EH (cell line): Measurements from ENCODE around the gene SLC25A15.
"Not testable (repeated sequence)": the region's sequence is repeated elsewhere in the genome, so short reads cannot be mapped to it uniquely, and the experiment has no call there.

Experiments used
- DNase-seq: peaks from one replicate; pipeline ENCODE4 v3.0.0-alpha.2; 2015; ENCODE audit warnings: low read depth

SLC25A15 gene

DNA sequence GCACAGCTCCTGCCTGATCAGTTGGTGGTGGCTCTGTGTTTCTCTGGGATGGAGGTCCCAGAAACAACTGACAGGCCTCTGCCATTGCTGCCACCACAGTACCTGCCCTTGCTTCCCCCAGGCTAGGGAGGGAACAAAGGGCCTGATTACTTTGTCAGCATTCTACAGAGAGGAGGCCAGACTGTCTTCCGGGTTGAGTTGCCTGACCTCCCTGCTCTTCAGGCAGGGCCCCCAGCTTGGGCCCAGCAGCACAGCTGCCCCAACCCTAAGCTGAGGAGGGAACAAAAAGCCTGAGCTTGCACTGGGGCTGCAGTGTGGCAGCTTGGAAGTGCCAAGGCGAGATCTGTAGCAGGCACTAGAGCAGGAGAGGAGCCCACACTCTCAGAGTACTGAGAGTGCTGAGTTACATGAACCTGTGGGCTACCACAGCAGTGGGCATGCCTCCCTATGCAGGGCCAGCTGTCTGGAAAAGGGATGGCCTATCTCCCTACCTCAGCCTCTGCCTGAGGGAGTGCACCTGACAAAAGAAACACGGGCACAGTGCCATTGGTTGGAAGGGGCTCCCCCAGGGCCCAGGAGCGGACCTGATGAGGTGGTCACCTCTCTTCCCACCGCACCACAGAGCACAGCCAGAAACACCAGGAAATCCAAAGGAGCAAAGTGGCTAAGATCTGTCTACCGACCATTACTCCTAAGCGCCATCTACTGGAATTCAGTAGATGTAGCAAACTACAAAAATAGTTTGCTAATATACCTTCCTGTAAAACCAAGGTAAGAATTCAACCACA, 24.4 kb downstream of the SLC25A15 start:
- DNase-seq = peak; percentile 43

GRCh38 chr13:40814803-40815202, 25.4 kb downstream of the SLC25A15 start:
- DNase-seq = peak; percentile 31

- no peak for DNase-seq
Measured at GRCh38 chr13:40818926-40819325, 29.5 kb downstream of the SLC25A15 start.

DNA sequence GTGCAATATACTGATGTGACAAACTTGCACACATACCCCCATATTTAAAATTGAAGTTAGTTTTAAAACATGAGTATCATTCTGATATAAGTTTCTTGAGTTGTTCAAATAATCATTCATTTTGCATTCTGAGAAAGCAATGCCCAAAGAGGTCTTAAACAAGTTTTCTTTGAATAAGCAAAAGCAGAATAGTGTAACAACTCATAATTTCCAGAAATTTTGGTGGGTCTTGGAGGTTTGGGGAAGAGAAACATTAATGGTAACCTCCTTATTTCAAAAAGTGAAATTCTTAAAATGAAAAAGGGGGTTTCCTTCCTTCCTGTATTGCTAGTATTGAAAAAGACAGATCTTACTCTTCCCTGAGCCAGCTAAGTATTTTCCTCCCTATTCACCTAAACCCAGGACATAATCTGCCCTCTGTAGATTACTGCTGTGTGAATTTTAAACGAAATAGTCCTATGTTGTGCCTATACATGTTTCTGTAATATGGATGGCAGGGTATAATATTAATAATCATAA, 30.4 kb downstream of the SLC25A15 start:
- DNase-seq = no peak

- DNase-seq = not testable (repeated sequence)
Measured at GRCh38 chr13:40839725-40840124, 50.3 kb downstream of the SLC25A15 start.

DNA sequence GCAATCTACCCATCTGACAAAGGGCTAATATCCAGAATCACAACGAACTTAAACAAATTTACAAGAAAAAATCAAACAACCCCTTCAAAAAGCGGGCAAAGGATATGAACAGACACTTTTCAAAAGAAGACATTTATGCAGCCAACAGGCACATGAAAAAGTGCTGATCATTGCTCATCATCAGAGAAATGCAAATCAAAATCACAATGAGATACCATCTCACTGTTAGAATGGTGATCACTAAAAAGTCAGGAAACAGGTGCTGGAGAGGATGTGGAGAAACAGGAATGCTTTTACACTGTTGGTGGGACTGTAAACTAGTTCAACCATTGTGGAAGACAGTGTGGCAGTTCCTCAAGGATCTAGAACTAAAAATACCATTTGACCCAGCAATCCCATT, 51.5 kb downstream of the SLC25A15 start:
- not testable (repeated sequence) for DNase-seq
